Kidney (tissue), 14 donors: ENCODE results near the gene GPRC5A. TPM values are rescaled to one million over a fixed set of nuclear protein-coding genes. Genes with fewer than 3 reads are reported as not detected.

ENCODE experiments used
- DNase-seq, 5 donors: peaks; one replicate each; pipeline ENCODE4 v3.0.0-alpha.2; 2013 to 2020
- FAIRE-seq: peaks from 2 replicates; lab custom pipeline; 2012; peaks lifted over from hg19 to GRCh38; lab: Jason Lieb, UNC
- H3K27ac ChIP-seq, 2 donors: one replicate each; pipeline ENCODE4 v1.7.0; 2013; ENCODE audit warnings: low read depth in 2 of 2, low read length in 2 of 2, inconsistent platforms in 1 of 2
- H3K27me3 ChIP-seq: one replicate; pipeline ENCODE4 v1.7.1; 2013; ENCODE audit warnings: low read length, inconsistent platforms; ENCODE audit not compliant: control insufficient read depth, insufficient read depth
- H3K36me3 ChIP-seq, 3 donors: one replicate each; pipeline versions ENCODE4 v1.7.0 to v1.7.1; 2013; ENCODE audit warnings: low read length in 3 of 3, control low read depth in 1 of 3, inconsistent platforms in 1 of 3; ENCODE audit not compliant: insufficient read depth in 3 of 3, control insufficient read depth in 2 of 3
- H3K4me1 ChIP-seq, 3 donors: one replicate each; pipeline versions ENCODE4 v1.7.0 to v1.7.1; 2013; ENCODE audit warnings: low read length in 3 of 3, inconsistent platforms in 1 of 3, low read depth in 1 of 3; ENCODE audit not compliant: control insufficient read depth in 2 of 3, insufficient read depth in 2 of 3
- H3K4me3 ChIP-seq, 3 donors: one replicate each; pipeline versions ENCODE4 v1.7.0 to v1.8.1; 2013; ENCODE audit warnings: low read length in 3 of 3, control low read depth in 1 of 3, inconsistent platforms in 1 of 3
- H3K9ac ChIP-seq, 3 donors: one replicate each; pipeline versions ENCODE4 v1.7.0 to v1.7.1; 2013; ENCODE audit warnings: low read length in 3 of 3, control low read depth in 1 of 3, inconsistent platforms in 1 of 3
- H3K9me3 ChIP-seq, 3 donors: one replicate each; pipeline versions ENCODE4 v1.7.0 to v1.7.1; 2013; ENCODE audit warnings: low read length in 3 of 3, control low read depth in 1 of 3, inconsistent platforms in 1 of 3; ENCODE audit not compliant: control insufficient read depth in 2 of 3, insufficient read depth in 1 of 3
- intact Hi-C: fragments of 100-400 bp; cut with DNase I; formaldehyde crosslinking; loops from one replicate; pipeline ENCODE4 v1.11.1; 2022
- polyA plus RNA-seq: library from polyadenylated mRNA; stranded (reverse); fragments of 350-450 nt; fragmentation: Illumina TruSeq; extraction: RNeasy Lipid Tissue Mini Kit (QIAGEN cat#74804); gene quantifications from one replicate; pipeline ENCODE4 v1.2.3, GENCODE V29; 2014; ENCODE audit warnings: low read depth, low replicate concordance; ENCODE audit not compliant: insufficient read depth
- total RNA-seq: library from RNA; stranded (reverse); fragmentation: NEBNext Ultra II Directional; extraction: Animal tissue kit (Norgen Biotek cat#: 25700); gene quantifications from one replicate; pipeline ENCODE4 v1.2.1, GENCODE V29; 2021
- TF ChIP-seq, protein P1 (sequence below): IDR thresholded peaks from 3 replicates; pipeline ENCODE4 v1.5.1; 2012; ENCODE audit warnings: mild to moderate bottlenecking, moderate library complexity, borderline replicate concordance; ENCODE audit not compliant: insufficient read depth; ENCODE audit errors: extremely low read depth
- donor health status: control.
- donor health status: control.
- donor health status: control.
- donor health status: control.
- donor health status: control.
- donor health status: DM: yes; HTN: yes; CAD: no.
- donor health status: Normal renal cell carcinoma (clear cell type).

The GPRC5A gene
- total and polyA plus RNA-seq, 2 donors from 2014 or later = 6.3 to 60.6 TPM

DNA sequence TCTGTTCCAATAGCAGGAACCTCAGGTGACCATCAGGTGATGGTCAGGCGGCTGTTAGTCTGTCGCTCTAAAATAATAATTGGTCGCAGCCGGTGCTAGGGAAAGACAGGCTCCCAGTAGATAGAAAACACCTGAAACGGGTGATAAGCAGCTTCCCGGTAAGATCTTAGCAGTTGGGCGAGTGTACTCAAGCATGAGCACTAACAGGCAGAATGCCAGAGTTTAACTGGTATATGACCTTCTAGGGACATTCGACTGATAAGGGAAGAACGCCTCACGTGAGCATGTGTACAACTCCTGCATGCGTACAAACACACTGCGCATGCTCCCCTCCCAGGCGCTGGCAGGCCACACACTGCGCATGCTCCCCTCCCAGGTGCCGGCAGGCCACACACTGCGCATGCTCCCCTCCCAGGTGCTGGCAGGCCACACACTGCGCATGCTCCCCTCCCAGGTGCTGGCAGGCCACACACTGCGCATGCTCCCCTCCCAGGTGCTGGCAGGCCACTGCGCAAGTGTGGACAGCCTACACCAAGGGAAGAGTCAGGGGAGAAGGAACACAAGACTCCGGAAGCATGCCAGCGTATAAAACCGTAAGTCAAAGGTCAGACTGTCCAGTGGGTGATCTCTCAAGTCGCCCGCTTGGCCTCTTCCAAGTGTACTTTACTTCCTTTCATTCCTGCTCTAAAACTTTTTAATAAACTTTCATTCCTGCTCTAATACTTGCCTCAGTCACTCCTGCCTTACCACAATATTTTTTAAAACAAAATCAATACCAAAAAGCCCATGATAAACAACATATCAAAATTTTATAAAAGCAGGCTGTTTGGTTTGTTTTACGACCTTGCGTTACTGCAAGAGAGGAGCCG is 36.1 kb downstream of the GPRC5A start:
- Histone ChIP-seq H3K9ac (peak overlapping the region in 1 of 3 donors; percentile 55), H3K27me3 (no peaks in the 10 kb centered on the region), H3K27ac (peak overlapping the region in 1 of 2 donors; percentile 32), H3K4me3 (peak overlapping the region; percentile 46 to 67 (median 66)), H3K36me3 (no peaks in the 10 kb centered on the region), H3K4me1 (no peaks in the 10 kb centered on the region), H3K9me3 (no peaks in the 10 kb centered on the region)
- intact Hi-C loops = no loop called here
- TF ChIP-seq, protein P1, sequence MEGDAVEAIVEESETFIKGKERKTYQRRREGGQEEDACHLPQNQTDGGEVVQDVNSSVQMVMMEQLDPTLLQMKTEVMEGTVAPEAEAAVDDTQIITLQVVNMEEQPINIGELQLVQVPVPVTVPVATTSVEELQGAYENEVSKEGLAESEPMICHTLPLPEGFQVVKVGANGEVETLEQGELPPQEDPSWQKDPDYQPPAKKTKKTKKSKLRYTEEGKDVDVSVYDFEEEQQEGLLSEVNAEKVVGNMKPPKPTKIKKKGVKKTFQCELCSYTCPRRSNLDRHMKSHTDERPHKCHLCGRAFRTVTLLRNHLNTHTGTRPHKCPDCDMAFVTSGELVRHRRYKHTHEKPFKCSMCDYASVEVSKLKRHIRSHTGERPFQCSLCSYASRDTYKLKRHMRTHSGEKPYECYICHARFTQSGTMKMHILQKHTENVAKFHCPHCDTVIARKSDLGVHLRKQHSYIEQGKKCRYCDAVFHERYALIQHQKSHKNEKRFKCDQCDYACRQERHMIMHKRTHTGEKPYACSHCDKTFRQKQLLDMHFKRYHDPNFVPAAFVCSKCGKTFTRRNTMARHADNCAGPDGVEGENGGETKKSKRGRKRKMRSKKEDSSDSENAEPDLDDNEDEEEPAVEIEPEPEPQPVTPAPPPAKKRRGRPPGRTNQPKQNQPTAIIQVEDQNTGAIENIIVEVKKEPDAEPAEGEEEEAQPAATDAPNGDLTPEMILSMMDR = no peak
- DNase-seq = peak; percentile 75 to 93 (median 80)
- FAIRE-seq = no peak

DNA sequence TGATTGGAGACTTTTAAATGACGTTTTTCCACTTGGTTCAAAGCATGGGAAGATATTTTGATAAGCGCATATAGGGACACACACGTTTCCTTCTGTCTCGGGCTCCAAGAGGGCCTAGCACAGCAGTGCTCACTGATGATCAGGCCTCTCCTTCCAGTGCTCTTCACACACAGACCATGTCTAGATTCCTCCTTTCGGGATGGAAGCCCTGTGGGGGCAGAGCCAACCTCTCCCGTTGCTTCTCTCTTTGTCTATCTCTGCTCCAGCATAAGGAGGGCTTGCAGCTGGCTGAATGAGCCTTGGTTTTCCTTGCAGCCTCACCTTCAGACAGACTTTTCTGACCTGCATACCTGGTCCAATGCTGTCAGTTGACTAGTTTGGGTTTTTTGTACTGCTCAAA is 38.3 kb downstream of the GPRC5A start:
- DNase-seq (no peak), FAIRE-seq (no peak)
- no peak overlapping the region for H3K4me3 ChIP-seq
- H3K27me3 ChIP-seq = no peaks in the 10 kb centered on the region
- no peaks in the 10 kb centered on the region for H3K36me3 ChIP-seq
- no peaks in the 10 kb centered on the region for H3K4me1 ChIP-seq
- TF ChIP-seq, protein P1 = no peak
- no peak overlapping the region for H3K27ac ChIP-seq
- intact Hi-C loops = no loop called here
- H3K9ac ChIP-seq = no peak overlapping the region
- H3K9me3 ChIP-seq = no peaks in the 10 kb centered on the region

DNA sequence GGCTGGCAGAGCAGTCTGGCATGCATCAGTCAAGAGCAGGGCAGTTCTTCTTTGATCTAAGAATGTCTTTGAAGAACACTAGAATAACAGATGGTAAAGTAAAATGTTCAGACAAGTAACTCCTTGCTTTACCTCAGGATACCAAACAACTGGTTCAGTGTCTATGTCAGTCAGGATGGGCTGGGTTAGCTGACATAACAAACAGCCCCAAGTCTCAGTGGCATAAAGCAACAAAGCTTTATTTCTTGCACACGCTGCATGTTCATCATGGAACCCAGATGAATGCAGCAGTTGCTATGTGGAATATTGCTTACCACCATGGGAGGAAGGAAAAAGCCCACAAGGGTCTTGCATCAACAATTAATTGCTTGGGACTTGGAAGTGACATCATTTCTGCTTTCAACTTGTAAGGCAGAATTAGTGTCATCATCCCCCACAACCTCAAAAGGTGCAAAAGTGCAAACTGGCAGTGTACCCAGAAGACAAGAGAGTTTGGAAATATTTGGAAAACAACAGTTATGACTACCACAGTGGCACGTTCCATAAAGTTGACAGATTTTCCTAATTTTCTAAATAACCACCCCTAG is 39.4 kb downstream of the GPRC5A start:
- H3K4me1 ChIP-seq = no peaks in the 10 kb centered on the region
- no peak overlapping the region for H3K27ac ChIP-seq
- no peak overlapping the region for H3K9ac ChIP-seq
- no peak for FAIRE-seq
- intact Hi-C loops = no loop called here
- H3K36me3 ChIP-seq = no peaks in the 10 kb centered on the region
- H3K4me3 ChIP-seq = no peak overlapping the region
- H3K27me3 ChIP-seq = no peaks in the 10 kb centered on the region
- DNase-seq = no peak
- H3K9me3 ChIP-seq = no peaks in the 10 kb centered on the region
- TF ChIP-seq, protein P1 = no peak
